Adrenal gland (tissue), 12 donors: ENCODE results near the gene DCN. TPM values are rescaled to one million over a fixed set of nuclear protein-coding genes. Genes with fewer than 3 reads are reported as not detected.

Experiments used
- DNase-seq, 7 donors: peaks; one replicate each; pipeline ENCODE4 v3.0.0-alpha.2; 2019 to 2020
- H3K27ac ChIP-seq, 5 donors: fragments of 200-600 bp; sonication (generic) in 4 of 5; 1 replicate in 3 of 5; 2 replicates in 2 of 5; pipeline versions ENCODE4 v1.5.1 to v1.8.0; 2016 to 2020; ENCODE audit warnings: mild to moderate bottlenecking in 1 of 5
- H3K27me3 ChIP-seq: fragments of 200-600 bp; 2 replicates; pipeline ENCODE4 v1.8.0; 2021
- H3K36me3 ChIP-seq, 2 donors: fragments of 200-600 bp; replicated peaks in 1 of 2; 1 replicate in 1 of 2; 2 replicates in 1 of 2; pipeline versions ENCODE4 v1.5.1 to v1.8.0; 2018 to 2022
- H3K4me1 ChIP-seq, 2 donors: fragments of 200-600 bp; replicated peaks in 1 of 2; 1 replicate in 1 of 2; 2 replicates in 1 of 2; pipeline versions ENCODE4 v1.5.1 to v1.8.0; 2018 to 2021
- H3K4me3 ChIP-seq, 4 donors: fragments of 200-600 bp; sonication (generic) in 3 of 4; one replicate each; pipeline ENCODE4 v1.5.1; 2016 to 2018
- H3K9me3 ChIP-seq, 3 donors: fragments of 200-600 bp; sonication (generic) in 1 of 3; replicated peaks in 1 of 3; 1 replicate in 2 of 3; 2 replicates in 1 of 3; pipeline versions ENCODE4 v1.5.1 to v1.8.0; 2016 to 2021
- CTCF ChIP-seq, 6 experiments: fragments of 450-650 bp in 4 of 6; fragments of 200-600 bp in 2 of 6; sonication (generic) in 1 of 6; IDR thresholded peaks; 1 replicate in 5 of 6; 2 replicates in 1 of 6; pipeline versions ENCODE4 v1.5.1 to v1.8.0; 2016 to 2021; ENCODE audit warnings: antibody characterized with exemption in 6 of 6, mild to moderate bottlenecking in 2 of 6, moderate library complexity in 1 of 6
- POLR2A ChIP-seq, 2 donors: fragments of 450-650 bp; IDR thresholded peaks; one replicate each; pipeline ENCODE4 v1.6.1; 2017; ENCODE audit warnings: antibody characterized with exemption in 2 of 2, mild to moderate bottlenecking in 2 of 2, moderate library complexity in 1 of 2
- WGBS, 4 donors: extraction: QIAGEN DNeasy Blood & Tissue Kit in 2 of 4; methylation state at CpG; one replicate each; pipeline versions ENCODE4 v1.1.5 to v1.1.7; 2013 to 2017; 5-methylcytosine and 5-hydroxymethylcytosine counted together
- intact Hi-C, 2 donors: fragments of 100-400 bp; cut with DNase I; formaldehyde crosslinking; loops; one replicate each; pipeline versions ENCODE4 v1.14.1 to v1.15.0; 2022 to 2023
- polyA plus RNA-seq, 3 donors: library from polyadenylated mRNA; stranded (reverse); fragments of 200-250 nt in 2 of 3; fragments of 350-450 nt in 1 of 3; fragmentation: Illumina TruSeq in 1 of 3; extraction: RNeasy Lipid Tissue Mini Kit (QIAGEN cat#74804) in 1 of 3; gene quantifications; one replicate each; pipeline ENCODE4 v1.2.3, GENCODE V29; 2013 to 2014
- total RNA-seq, 9 donors: library from RNA; depleted of rRNA in 4 of 9; stranded (reverse); fragments of >200 nt in 4 of 9; fragments of 120-200 nt in 1 of 9; fragmentation: NEBNext Ultra II Directional in 1 of 9; extraction: Animal tissue kit (Norgen Biotek cat#: 25700) in 1 of 9; gene quantifications; one replicate each; pipeline versions ENCODE4 v1.1.0 to v1.2.4, GENCODE V29; 2013 to 2023
- donor health status: healthy with polysubstance abuse.
- donor health status: Bipolar disorder and iron deficiency.
- donor health status: DM: yes; HTN: yes; CAD: no.
- donor health status: DM: no; HTN: no; CAD: no.
- donor health status: DM: no; HTN: no; CAD: no.
- donor health status: DM: yes; HTN: yes; CAD: no.

The DCN gene
- total and polyA plus RNA-seq, 12 donors, result 234 to 2,358 (median 970) TPM

- Histone ChIP-seq H3K27ac (no peak overlapping the region), H3K4me3 (no peak overlapping the region), H3K4me1 (no peaks in the 10 kb centered on the region), H3K27me3 (no peaks in the 10 kb centered on the region), H3K9me3 (no peaks in the 10 kb centered on the region), H3K36me3 (no peaks in the 10 kb centered on the region)
- WGBS, 4 donors, result 18 to 40% (median 24%) methylated on average over 3 of the region's 3 CpGs
- intact Hi-C loops, result no loop called here
- TF ChIP-seq POLR2A (IDR thresholded peaks at IDR 0.05) (no peak), CTCF (IDR thresholded peaks at IDR 0.05) (no peak)
- DNase-seq, result no peak
These were observed 83.7 kb downstream of the DCN start for GRCh38 chr12:91098941-91099340.

- DNase-seq, result no peak
- intact Hi-C loops, result no loop called here
These were observed 84.2 kb downstream of the DCN start for GRCh38 chr12:91098461-91098860.

GRCh38 chr12:91094957-91095356 is 87.7 kb downstream of the DCN start:
- H3K9me3 ChIP-seq, result no peaks in the 10 kb centered on the region
- 72 to 82% (median 76%) methylated on average over 1 of the region's 1 CpG for WGBS, 4 donors
- no peak overlapping the region for H3K27ac ChIP-seq
- no peak for DNase-seq
- H3K4me1 ChIP-seq, result no peaks in the 10 kb centered on the region
- intact Hi-C loops, result no loop called here
- no peaks in the 10 kb centered on the region for H3K36me3 ChIP-seq
- no peaks in the 10 kb centered on the region for H3K27me3 ChIP-seq
- no peak for TF ChIP-seq CTCF (IDR thresholded peaks at IDR 0.05)
- TF ChIP-seq POLR2A (IDR thresholded peaks at IDR 0.05), result no peak
- no peak overlapping the region for H3K4me3 ChIP-seq

More at GRCh38 chr12:91098461-91098860, 84.2 kb downstream of the DCN start:
- Histone ChIP-seq H3K4me1 (no peaks in the 10 kb centered on the region), H3K4me3 (no peak overlapping the region), H3K27ac (no peak overlapping the region), H3K36me3 (no peaks in the 10 kb centered on the region), H3K27me3 (no peaks in the 10 kb centered on the region), H3K9me3 (no peaks in the 10 kb centered on the region)
- TF ChIP-seq POLR2A (IDR thresholded peaks at IDR 0.05) (no peak), CTCF (IDR thresholded peaks at IDR 0.05) (no peak)

- H3K4me3 ChIP-seq, result no peak overlapping the region
- no peaks in the 10 kb centered on the region for H3K4me1 ChIP-seq
- intact Hi-C loops, result no loop called here
- H3K27me3 ChIP-seq, result no peaks in the 10 kb centered on the region
- DNase-seq, result no peak
- no peaks in the 10 kb centered on the region for H3K9me3 ChIP-seq
- no peaks in the 10 kb centered on the region for H3K36me3 ChIP-seq
- no peak overlapping the region for H3K27ac ChIP-seq
- TF ChIP-seq CTCF (IDR thresholded peaks at IDR 0.05) (no peak), POLR2A (IDR thresholded peaks at IDR 0.05) (no peak)
These were observed 88.5 kb downstream of the DCN start for GRCh38 chr12:91094032-91094662.
